Fibroblast of the aortic adventitia (primary cell): ENCODE measurements around the gene TSHZ2. TPM values are rescaled to one million over a fixed set of nuclear protein-coding genes. Genes with fewer than 3 reads are reported as not detected.

ENCODE experiments used
- DNase-seq: peaks from one replicate; pipeline ENCODE4 v3.0.0-alpha.2; 2010; ENCODE audit warnings: low read depth
- H3K4me3 ChIP-seq: 2 replicates; pipeline ENCODE4 v1.5.1; 2011; ENCODE audit warnings: low read depth, mild to moderate bottlenecking, control low read depth, low read length, moderate library complexity
- total RNA-seq: library from RNA; depleted of rRNA; stranded (reverse); fragments of >200 nt; gene quantifications from 2 replicates; pipeline ENCODE4 v1.2.3, GENCODE V29; 2012; ENCODE audit warnings: low replicate concordance
- TF ChIP-seq, protein P1 (sequence below): IDR thresholded peaks from 2 replicates; pipeline ENCODE4 v1.5.1; 2011; ENCODE audit warnings: mild to moderate bottlenecking, low read length, control low read depth, inconsistent platforms; ENCODE audit not compliant: insufficient read depth

Gene TSHZ2
- total RNA-seq, 1 donor: 6.9 TPM

- DNase-seq: no peak
- TF ChIP-seq, protein P1, sequence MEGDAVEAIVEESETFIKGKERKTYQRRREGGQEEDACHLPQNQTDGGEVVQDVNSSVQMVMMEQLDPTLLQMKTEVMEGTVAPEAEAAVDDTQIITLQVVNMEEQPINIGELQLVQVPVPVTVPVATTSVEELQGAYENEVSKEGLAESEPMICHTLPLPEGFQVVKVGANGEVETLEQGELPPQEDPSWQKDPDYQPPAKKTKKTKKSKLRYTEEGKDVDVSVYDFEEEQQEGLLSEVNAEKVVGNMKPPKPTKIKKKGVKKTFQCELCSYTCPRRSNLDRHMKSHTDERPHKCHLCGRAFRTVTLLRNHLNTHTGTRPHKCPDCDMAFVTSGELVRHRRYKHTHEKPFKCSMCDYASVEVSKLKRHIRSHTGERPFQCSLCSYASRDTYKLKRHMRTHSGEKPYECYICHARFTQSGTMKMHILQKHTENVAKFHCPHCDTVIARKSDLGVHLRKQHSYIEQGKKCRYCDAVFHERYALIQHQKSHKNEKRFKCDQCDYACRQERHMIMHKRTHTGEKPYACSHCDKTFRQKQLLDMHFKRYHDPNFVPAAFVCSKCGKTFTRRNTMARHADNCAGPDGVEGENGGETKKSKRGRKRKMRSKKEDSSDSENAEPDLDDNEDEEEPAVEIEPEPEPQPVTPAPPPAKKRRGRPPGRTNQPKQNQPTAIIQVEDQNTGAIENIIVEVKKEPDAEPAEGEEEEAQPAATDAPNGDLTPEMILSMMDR: no peak
- no peak overlapping the region for H3K4me3 ChIP-seq
Observed at GRCh38 chr20:53161473-53161872, 189.3 kb downstream of the TSHZ2 start.

- H3K4me3 ChIP-seq: no peak overlapping the region
- TF ChIP-seq, protein P1: peak; percentile 11
- peak; percentile 34 for DNase-seq
Observed at GRCh38 chr20:53162251-53162835, 190.2 kb downstream of the TSHZ2 start.

- TF ChIP-seq, protein P1: no peak
- no peak overlapping the region for H3K4me3 ChIP-seq
- DNase-seq: peak; percentile 57
Observed at GRCh38 chr20:53163486-53163885, 191.3 kb downstream of the TSHZ2 start.

GRCh38 chr20:53164072-53164471, 191.9 kb downstream of the TSHZ2 start:
- TF ChIP-seq, protein P1: no peak
- no peak overlapping the region for H3K4me3 ChIP-seq
- DNase-seq: no peak

DNA sequence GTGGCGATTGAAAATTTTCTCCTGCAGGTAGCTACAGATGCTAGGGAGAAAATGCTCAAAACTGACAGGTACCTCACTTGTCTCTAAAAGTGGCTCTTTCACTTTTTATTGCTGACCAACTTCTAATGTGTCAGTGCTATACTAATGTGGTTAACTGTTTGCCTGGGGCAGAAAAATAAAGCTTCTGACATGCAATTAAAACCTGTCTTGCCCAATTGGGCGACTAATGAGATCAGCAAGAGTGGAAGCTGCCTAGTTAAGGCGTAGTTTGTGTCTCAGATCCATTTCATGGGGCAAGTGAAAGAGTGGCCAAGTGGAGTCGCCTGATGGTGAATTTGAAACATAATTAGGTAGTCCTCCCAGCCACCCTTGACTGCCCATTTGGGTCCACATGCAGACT, 193.3 kb downstream of the TSHZ2 start:
- TF ChIP-seq, protein P1: no peak

GRCh38 chr20:53168491-53168890, 196.3 kb downstream of the TSHZ2 start:
- H3K4me3 ChIP-seq: no peak overlapping the region
- TF ChIP-seq, protein P1: no peak
- DNase-seq: no peak

More for the DNA sequence above, 193.3 kb downstream of the TSHZ2 start:
- DNase-seq: no peak
- H3K4me3 ChIP-seq: no peak overlapping the region

DNA sequence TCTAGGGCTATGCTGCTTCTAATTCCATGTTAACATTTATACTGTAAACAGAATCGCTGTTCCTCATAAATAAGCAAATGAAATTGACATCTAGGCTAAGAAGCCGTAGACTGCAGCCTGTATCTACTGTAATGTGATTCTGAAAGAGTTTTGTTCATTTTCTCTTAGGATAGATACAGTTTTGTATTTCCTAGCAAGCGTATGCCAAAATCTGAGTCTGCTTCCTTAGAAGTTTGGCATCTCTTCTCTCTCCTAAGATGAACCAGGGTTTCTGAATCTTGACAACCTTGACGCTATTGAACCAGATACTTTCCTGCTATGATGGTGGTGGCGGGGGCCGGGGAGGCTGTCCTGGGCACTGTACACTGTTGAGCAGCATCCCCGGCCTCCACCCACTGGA, 198.0 kb downstream of the TSHZ2 start:
- TF ChIP-seq, protein P1: no peak
- DNase-seq: no peak
- no peak overlapping the region for H3K4me3 ChIP-seq
